OCI-LY1 (cell line): ENCODE measurements around the gene TMPRSS3.

ENCODE experiments used
- H2AFZ ChIP-seq: fragments of 200-600 bp; sonication (generic), shearing (Covaris generic); 2 replicates; pipeline ENCODE4 v1.6.0; 2014; ENCODE audit warnings: antibody characterized with exemption, mild to moderate bottlenecking, low read length
- H3F3A ChIP-seq: fragments of 200-600 bp; sonication (generic), shearing (Covaris generic); 2 replicates; pipeline ENCODE4 v1.6.0; 2014; ENCODE audit warnings: mild to moderate bottlenecking, antibody characterized with exemption, low read length, moderate library complexity; ENCODE audit not compliant: insufficient read depth
- H3K27ac ChIP-seq: fragments of 200-600 bp; sonication (generic); 2 replicates; pipeline ENCODE4 v1.5.1; 2014; ENCODE audit warnings: low read length, mixed run types, mild to moderate bottlenecking, low read depth; ENCODE audit not compliant: poor library complexity, severe bottlenecking
- H3K27me3 ChIP-seq: fragments of 200-600 bp; sonication (generic); 2 replicates; pipeline ENCODE4 v1.6.0; 2014; ENCODE audit warnings: antibody characterized with exemption, mild to moderate bottlenecking, low read length, moderate library complexity; ENCODE audit not compliant: insufficient read depth
- H3K36me3 ChIP-seq: fragments of 200-600 bp; sonication (generic); 2 replicates; pipeline ENCODE4 v1.6.1; 2014; ENCODE audit warnings: mild to moderate bottlenecking, antibody characterized with exemption, low read length, moderate library complexity, mixed read lengths; ENCODE audit not compliant: insufficient read depth
- H3K4me1 ChIP-seq: fragments of 200-600 bp; sonication (generic); 2 replicates; pipeline ENCODE4 v1.5.1; 2014; ENCODE audit warnings: mild to moderate bottlenecking, low read length, moderate library complexity; ENCODE audit not compliant: insufficient read depth, severe bottlenecking
- H3K4me2 ChIP-seq: fragments of 200-600 bp; sonication (generic), shearing (Covaris generic); 2 replicates; pipeline ENCODE4 v1.6.1; 2014; ENCODE audit warnings: low read length
- H3K4me3 ChIP-seq: fragments of 200-600 bp; sonication (generic); 2 replicates; pipeline ENCODE4 v1.5.1; 2014; ENCODE audit warnings: low read length, low read depth, mild to moderate bottlenecking, mixed read lengths; ENCODE audit not compliant: poor library complexity, severe bottlenecking
- H3K79me2 ChIP-seq: fragments of 200-600 bp; shearing (Covaris generic); 2 replicates; pipeline ENCODE4 v1.6.1; 2016; ENCODE audit warnings: mixed run types, low read length, mixed read lengths; ENCODE audit not compliant: insufficient read depth
- H3K9ac ChIP-seq: fragments of 200-600 bp; sonication (generic), shearing (Covaris generic); 2 replicates; pipeline ENCODE4 v1.6.1; 2014; ENCODE audit warnings: mild to moderate bottlenecking, low read length, mixed read lengths
- H3K9me2 ChIP-seq: fragments of 200-600 bp; sonication (generic), shearing (Covaris generic); 2 replicates; pipeline ENCODE4 v1.6.1; 2014; ENCODE audit warnings: low read depth, mild to moderate bottlenecking, low read length, mixed read lengths
- H3K9me3 ChIP-seq: fragments of 200-600 bp; shearing (Covaris generic); 2 replicates; pipeline ENCODE4 v1.6.1; 2014; ENCODE audit warnings: low read length, mixed read lengths
- H4K20me1 ChIP-seq: fragments of 200-600 bp; sonication (generic), shearing (Covaris generic); 2 replicates; pipeline ENCODE4 v1.6.0; 2016; ENCODE audit warnings: mild to moderate bottlenecking, low read length; ENCODE audit not compliant: insufficient read depth
- CTCF ChIP-seq: fragments of 200-600 bp; sonication (generic), shearing (Covaris generic); IDR thresholded peaks from 2 replicates; pipeline ENCODE4 v1.5.1; 2017; ENCODE audit warnings: mild to moderate bottlenecking, antibody characterized with exemption, low read length, moderate library complexity, mixed read lengths
- EZH2 ChIP-seq: fragments of 200-600 bp; sonication (generic), shearing (Covaris generic); IDR thresholded peaks from 2 replicates; pipeline ENCODE4 v1.8.0; 2017; ENCODE audit warnings: borderline replicate concordance, mixed run types, mild to moderate bottlenecking, antibody characterized with exemption, low read length, moderate library complexity, mixed read lengths

TMPRSS3 gene

GRCh38 chr21:42385619-42386018 lies 10.2 kb downstream of the TMPRSS3 start:
- Histone ChIP-seq H3K9me3 (peaks cover 10% of the 10 kb centered on the region; the same call in 1 of the 2 replicates), H3K4me2 (no peak overlapping the region), H2AFZ (no peak overlapping the region), H3K36me3 (no peaks in the 10 kb centered on the region; the same call in 1 of the 2 replicates), H3K27me3 (peaks cover 28% of the 10 kb centered on the region; the same call in 1 of the 2 replicates), H3K9me2 (no peaks in the 10 kb centered on the region), H3K9ac (no peak overlapping the region), H3K4me1 (no peaks in the 10 kb centered on the region), H4K20me1 (no peaks in the 10 kb centered on the region), H3K4me3 (no peak overlapping the region), H3K27ac (no peak overlapping the region), H3K79me2 (no peaks in the 10 kb centered on the region), H3F3A (no peaks in the 10 kb centered on the region)
- no peak for TF ChIP-seq EZH2
- TF ChIP-seq CTCF: no peak

GRCh38 chr21:42384989-42385388 lies 10.9 kb downstream of the TMPRSS3 start:
- Histone ChIP-seq H3K4me2 (no peak overlapping the region), H3K27ac (no peak overlapping the region), H3K4me1 (peaks cover under 1% of the 10 kb centered on the region), H3F3A (no peaks in the 10 kb centered on the region), H4K20me1 (no peaks in the 10 kb centered on the region), H3K9ac (no peak overlapping the region), H3K79me2 (no peaks in the 10 kb centered on the region), H3K9me2 (no peaks in the 10 kb centered on the region), H3K27me3 (peaks cover 28% of the 10 kb centered on the region; the same call in 1 of the 2 replicates), H3K36me3 (no peaks in the 10 kb centered on the region; the same call in 1 of the 2 replicates), H3K9me3 (peaks cover 10% of the 10 kb centered on the region; the same call in 1 of the 2 replicates), H2AFZ (no peak overlapping the region), H3K4me3 (no peak overlapping the region)
- TF ChIP-seq CTCF (no peak), EZH2 (no peak)

GRCh38 chr21:42384156-42384945 lies 11.5 kb downstream of the TMPRSS3 start:
- no peak overlapping the region for H2AFZ ChIP-seq
- no peak overlapping the region for H3K4me3 ChIP-seq
- no peaks in the 10 kb centered on the region for H4K20me1 ChIP-seq
- no peak overlapping the region for H3K9ac ChIP-seq
- peaks cover 10% of the 10 kb centered on the region; the same call in 1 of the 2 replicates for H3K9me3 ChIP-seq
- H3F3A ChIP-seq: no peaks in the 10 kb centered on the region
- no peaks in the 10 kb centered on the region; the same call in 1 of the 2 replicates for H3K36me3 ChIP-seq
- peaks cover 7% of the 10 kb centered on the region for H3K4me1 ChIP-seq
- H3K27ac ChIP-seq: no peak overlapping the region
- H3K9me2 ChIP-seq: no peaks in the 10 kb centered on the region
- no peaks in the 10 kb centered on the region for H3K79me2 ChIP-seq
- H3K27me3 ChIP-seq: peaks cover 28% of the 10 kb centered on the region; the same call in 1 of the 2 replicates
- H3K4me2 ChIP-seq: no peak overlapping the region
- TF ChIP-seq EZH2 (no peak), CTCF (no peak)
